ENCODE data around the gene ARFGAP2. TPM values are rescaled to one million over a fixed set of nuclear protein-coding genes. Genes with fewer than 3 reads are reported as not detected.

Gene ARFGAP2
- total RNA-seq, 3 donors from 2014 or later, result 83.7 to 107 (median 106) TPM

DNA sequence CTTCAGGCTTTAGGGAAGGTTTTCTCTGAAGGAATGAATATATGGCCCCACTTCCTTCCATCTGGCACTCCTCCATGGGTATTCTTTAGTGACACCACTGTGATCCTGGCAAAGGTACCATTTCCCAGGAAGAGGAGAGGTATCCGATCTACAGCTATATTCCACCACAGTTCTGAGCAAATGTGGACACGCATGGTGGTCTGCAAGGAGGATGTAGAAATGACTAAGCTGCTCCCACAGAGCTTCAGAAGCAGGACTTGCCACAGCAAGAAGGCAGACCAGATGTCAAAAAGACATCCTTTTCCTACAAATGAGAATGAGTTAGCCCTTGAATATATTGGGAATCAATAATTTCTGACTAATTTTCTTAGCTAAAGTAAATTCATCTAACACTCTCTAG is 45.5 kb downstream of the ARFGAP2 start:
- no peak for TF ChIP-seq CTCF (IDR thresholded peaks at IDR 0.05)
- Histone ChIP-seq H3K4me3 (no peak overlapping the region), H3K36me3 (ENCODE audit: low read depth) (no peaks in the 10 kb centered on the region), H3K4me1 (ENCODE audit: low read depth) (no peaks in the 10 kb centered on the region), H3K9me3 (no peaks in the 10 kb centered on the region)
- ATAC-seq, result no peak
- DNase-seq, result no peak
- intact Hi-C loops (cut with DNase I, micrococcal nuclease), result no loop called here

- TF ChIP-seq CTCF (IDR thresholded peaks at IDR 0.05), result no peak
- ATAC-seq (no peak), DNase-seq (no peak)
- H3K9me3 ChIP-seq, result no peaks in the 10 kb centered on the region
- no peak overlapping the region for H3K4me3 ChIP-seq
- intact Hi-C loops (cut with DNase I, micrococcal nuclease), result no loop called here
- H3K36me3 ChIP-seq (ENCODE audit: low read depth), result no peaks in the 10 kb centered on the region
- no peaks in the 10 kb centered on the region for H3K4me1 ChIP-seq (ENCODE audit: low read depth)
Observed at GRCh38 chr11:47130543-47130942, 46.1 kb downstream of the ARFGAP2 start.

GRCh38 chr11:47127213-47127612 is 49.5 kb downstream of the ARFGAP2 start:
- peak; percentile 72 for ATAC-seq
- TF ChIP-seq CTCF (IDR thresholded peaks at IDR 0.05), result no peak
- H3K4me3 ChIP-seq, result no peak overlapping the region
- intact Hi-C loops (cut with DNase I, micrococcal nuclease), result no loop called here
- DNase-seq, result no peak
- H3K4me1 ChIP-seq (ENCODE audit: low read depth), result no peaks in the 10 kb centered on the region
- H3K36me3 ChIP-seq (ENCODE audit: low read depth), result no peaks in the 10 kb centered on the region
- no peaks in the 10 kb centered on the region for H3K9me3 ChIP-seq

DNA sequence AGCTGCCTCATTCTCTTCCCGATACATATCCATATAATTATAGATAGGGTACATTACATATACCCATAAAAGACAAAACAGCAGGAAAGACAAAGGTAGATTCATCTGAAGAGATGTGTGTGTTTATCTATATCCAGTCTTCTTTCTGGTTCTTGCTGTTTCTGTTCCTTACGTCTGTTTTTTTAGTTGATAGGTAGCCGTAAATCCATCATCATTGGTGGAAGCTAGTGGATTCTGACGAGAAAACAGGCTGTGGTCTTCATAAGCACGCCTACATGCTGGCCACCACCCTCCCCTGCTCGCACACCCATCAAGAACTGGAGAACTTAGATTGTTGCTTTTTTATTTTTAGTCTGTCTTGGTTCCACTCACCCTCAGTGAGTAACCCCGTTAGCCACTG is 51.6 kb downstream of the ARFGAP2 start:
- intact Hi-C loops (cut with DNase I, micrococcal nuclease), result no loop called here
- DNase-seq, result no peak
- ATAC-seq, result no peak
- TF ChIP-seq CTCF (IDR thresholded peaks at IDR 0.05), result no peak
- Histone ChIP-seq H3K36me3 (ENCODE audit: low read depth) (no peaks in the 10 kb centered on the region), H3K4me3 (no peak overlapping the region), H3K9me3 (no peaks in the 10 kb centered on the region), H3K4me1 (ENCODE audit: low read depth) (no peaks in the 10 kb centered on the region)

DNA sequence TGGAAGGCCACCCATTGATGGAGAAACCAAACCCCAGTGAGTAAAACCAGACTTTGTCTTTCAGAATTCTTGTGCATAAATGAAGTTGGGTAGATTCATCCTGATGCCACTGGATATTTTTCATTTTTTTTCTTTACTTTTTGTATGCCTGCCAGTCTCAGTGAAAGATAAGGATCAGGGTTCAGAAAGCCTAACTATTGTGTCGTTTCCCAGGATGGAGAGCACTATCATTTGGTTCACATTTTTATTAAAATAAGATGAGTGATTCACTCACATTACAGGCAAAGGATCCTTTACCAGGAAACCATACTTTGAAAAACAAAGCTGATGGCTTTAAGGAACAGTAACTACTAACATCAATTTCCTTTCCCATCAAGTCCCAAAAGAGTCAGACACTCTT is 52.0 kb downstream of the ARFGAP2 start:
- intact Hi-C loops (cut with DNase I, micrococcal nuclease), result no loop called here
- ATAC-seq (no peak), DNase-seq (no peak)
- Histone ChIP-seq H3K9me3 (no peaks in the 10 kb centered on the region), H3K36me3 (ENCODE audit: low read depth) (no peaks in the 10 kb centered on the region), H3K4me3 (no peak overlapping the region), H3K4me1 (ENCODE audit: low read depth) (no peaks in the 10 kb centered on the region)
- no peak for TF ChIP-seq CTCF (IDR thresholded peaks at IDR 0.05)

GRCh38 chr11:47123094-47123493 is 53.6 kb downstream of the ARFGAP2 start:
- peaks cover 4% of the 10 kb centered on the region for H3K4me1 ChIP-seq (ENCODE audit: low read depth)
- no peak for ATAC-seq
- H3K36me3 ChIP-seq (ENCODE audit: low read depth), result no peaks in the 10 kb centered on the region
- no peak for DNase-seq
- H3K4me3 ChIP-seq, result no peak overlapping the region
- intact Hi-C loops (cut with DNase I, micrococcal nuclease), result no loop called here
- no peaks in the 10 kb centered on the region for H3K9me3 ChIP-seq
- no peak for TF ChIP-seq CTCF (IDR thresholded peaks at IDR 0.05)

Data from mucosa of descending colon (tissue), 3 donors.